ENCODE results near the gene MAP3K8.
A peak's percentile ranks its signal among the peaks of the same experiment; 100 is the strongest.
"Not testable (repeated sequence)": the region's sequence is repeated elsewhere in the genome, so short reads cannot be mapped to it uniquely, and the experiment has no call there.

MAP3K8 gene

DNA sequence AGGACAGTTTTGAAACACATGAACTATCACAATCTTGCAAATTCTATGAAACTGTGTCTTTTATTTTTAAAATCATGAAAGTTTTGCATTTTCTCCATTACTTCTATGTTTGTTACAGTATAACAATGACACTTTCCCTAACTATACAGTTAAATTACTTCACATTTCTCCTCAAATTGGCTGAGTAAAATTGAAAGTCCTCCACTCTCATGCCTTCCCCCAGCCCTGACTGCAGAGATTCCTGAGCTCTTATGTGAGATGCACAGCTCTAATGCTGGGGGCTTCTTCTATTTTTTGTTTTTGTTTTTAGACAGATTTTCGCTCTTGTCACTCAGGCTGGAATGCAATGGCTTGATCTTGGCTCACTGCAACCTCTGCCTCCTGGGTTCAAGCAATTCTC is 22.7 kb upstream of the MAP3K8 start:
- Mint-ChIP-seq H3K36me3 (ENCODE audit: low read depth) (no peaks in the 10 kb centered on the region), H3K27ac (no peak overlapping the region)

GRCh38 chr10:30412901-30413300 is 21.1 kb upstream of the MAP3K8 start:
- Mint-ChIP-seq H3K4me1 (ENCODE audit: low read depth) (peaks cover 19% of the 10 kb centered on the region), H3K4me3 (no peak overlapping the region), H3K9me3 (no peaks in the 10 kb centered on the region), H3K36me3 (ENCODE audit: low read depth) (no peaks in the 10 kb centered on the region), H3K27me3 (ENCODE audit: low read depth) (peaks cover 3% of the 10 kb centered on the region), H3K27ac (no peak overlapping the region)
- DNase-seq (ENCODE audit: low spot score) = no peak

More for the DNA sequence above, 22.7 kb upstream of the MAP3K8 start:
- Mint-ChIP-seq H3K27me3 (ENCODE audit: low read depth) (peaks cover 12% of the 10 kb centered on the region), H3K4me1 (ENCODE audit: low read depth) (peaks cover 13% of the 10 kb centered on the region), H3K4me3 (no peak overlapping the region), H3K9me3 (no peaks in the 10 kb centered on the region)
- DNase-seq (ENCODE audit: low spot score) = no peak

DNA sequence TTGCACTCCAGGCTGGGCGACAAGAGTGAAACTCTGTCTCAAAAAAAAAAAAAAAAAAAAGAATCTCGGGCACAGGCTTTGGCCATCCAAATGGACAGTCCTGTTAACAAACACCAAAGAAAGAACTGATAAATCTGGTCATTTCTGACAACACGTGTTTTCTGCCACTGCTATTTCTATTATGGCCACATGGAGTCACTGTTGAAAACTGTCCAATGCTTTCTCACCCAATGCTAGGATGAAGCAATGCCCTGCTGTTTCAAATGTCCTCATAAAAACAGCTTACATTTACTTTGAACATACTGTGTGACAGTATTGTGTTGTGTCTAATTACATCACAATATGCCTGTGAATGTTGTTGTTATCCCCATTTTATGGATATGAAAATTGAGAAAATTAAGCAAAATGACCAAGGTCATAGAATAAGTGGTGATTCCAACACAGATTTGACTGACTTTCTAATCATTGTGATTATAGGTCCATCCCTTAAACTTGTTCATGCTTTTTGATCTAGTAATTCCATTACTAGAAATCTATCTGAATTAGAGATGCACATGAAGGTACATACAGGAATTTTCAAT is 19.9 kb upstream of the MAP3K8 start:
- peaks cover 29% of the 10 kb centered on the region for H3K4me1 Mint-ChIP-seq (ENCODE audit: low read depth)
- H3K36me3 Mint-ChIP-seq (ENCODE audit: low read depth) = no peaks in the 10 kb centered on the region
- no peaks in the 10 kb centered on the region for H3K9me3 Mint-ChIP-seq
- H3K27me3 Mint-ChIP-seq (ENCODE audit: low read depth) = peaks cover 3% of the 10 kb centered on the region
- DNase-seq (ENCODE audit: low spot score) = no peak
- no peak overlapping the region for H3K4me3 Mint-ChIP-seq
- no peak overlapping the region for H3K27ac Mint-ChIP-seq

DNA sequence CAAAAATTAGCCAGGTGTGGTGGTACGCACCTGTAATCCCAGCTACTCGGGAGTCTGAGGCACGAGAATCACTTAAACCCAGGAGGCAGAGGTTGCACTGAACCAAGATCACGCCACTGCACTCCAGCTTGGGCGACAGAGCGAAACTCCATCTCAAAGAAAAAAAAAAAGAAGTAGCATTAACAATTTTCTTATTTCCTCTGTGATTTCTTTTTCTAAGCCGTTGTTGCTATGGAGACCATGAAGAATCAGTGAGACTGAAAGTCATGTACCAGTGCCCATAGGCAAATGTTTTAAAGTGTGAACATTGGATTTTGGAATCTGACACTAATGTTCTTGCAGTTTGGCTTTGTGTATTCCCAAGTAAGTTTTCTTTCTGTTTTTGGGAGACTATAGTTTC is 18.4 kb upstream of the MAP3K8 start:
- Mint-ChIP-seq H3K36me3 (ENCODE audit: low read depth) (no peaks in the 10 kb centered on the region), H3K4me3 (no peak overlapping the region), H3K27ac (no peak overlapping the region), H3K27me3 (ENCODE audit: low read depth) (peaks cover 6% of the 10 kb centered on the region), H3K9me3 (no peaks in the 10 kb centered on the region), H3K4me1 (ENCODE audit: low read depth) (peaks cover 41% of the 10 kb centered on the region)
- DNase-seq (ENCODE audit: low spot score) = no peak

DNA sequence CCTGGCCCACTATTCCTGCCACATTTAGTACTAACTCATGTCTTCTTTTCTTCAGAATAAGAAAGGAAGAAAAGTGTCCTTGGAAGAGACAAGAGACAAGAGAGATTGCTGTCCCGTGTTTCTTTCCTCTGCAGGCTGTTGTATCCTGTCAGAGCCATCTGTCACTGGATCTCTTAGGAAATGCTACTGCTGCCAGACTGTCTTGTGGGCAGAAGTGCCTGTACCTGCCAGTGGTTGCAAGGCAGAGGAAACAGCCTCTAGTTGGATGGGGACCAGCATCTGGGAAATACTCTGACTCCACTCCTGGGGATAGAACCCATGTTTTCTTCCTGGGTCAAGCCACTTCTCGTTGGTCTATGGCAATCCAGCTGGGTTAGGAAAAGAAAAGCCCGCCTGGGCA is 16.7 kb upstream of the MAP3K8 start:
- DNase-seq (ENCODE audit: low spot score) = no peak
- peaks cover 40% of the 10 kb centered on the region for H3K4me1 Mint-ChIP-seq (ENCODE audit: low read depth)
- no peak overlapping the region for H3K4me3 Mint-ChIP-seq
- peaks cover 6% of the 10 kb centered on the region for H3K27me3 Mint-ChIP-seq (ENCODE audit: low read depth)
- H3K27ac Mint-ChIP-seq = no peak overlapping the region
- no peaks in the 10 kb centered on the region for H3K36me3 Mint-ChIP-seq (ENCODE audit: low read depth)
- H3K9me3 Mint-ChIP-seq = no peaks in the 10 kb centered on the region

GRCh38 chr10:30420266-30420665 is 13.7 kb upstream of the MAP3K8 start:
- H3K36me3 Mint-ChIP-seq (ENCODE audit: low read depth) = no peaks in the 10 kb centered on the region
- no peak for DNase-seq (ENCODE audit: low spot score)
- H3K27me3 Mint-ChIP-seq (ENCODE audit: low read depth) = peaks cover 6% of the 10 kb centered on the region
- H3K9me3 Mint-ChIP-seq = no peaks in the 10 kb centered on the region
- H3K4me1 Mint-ChIP-seq (ENCODE audit: low read depth) = peaks cover 45% of the 10 kb centered on the region
- H3K27ac Mint-ChIP-seq = no peak overlapping the region
- H3K4me3 Mint-ChIP-seq = no peak overlapping the region

DNA sequence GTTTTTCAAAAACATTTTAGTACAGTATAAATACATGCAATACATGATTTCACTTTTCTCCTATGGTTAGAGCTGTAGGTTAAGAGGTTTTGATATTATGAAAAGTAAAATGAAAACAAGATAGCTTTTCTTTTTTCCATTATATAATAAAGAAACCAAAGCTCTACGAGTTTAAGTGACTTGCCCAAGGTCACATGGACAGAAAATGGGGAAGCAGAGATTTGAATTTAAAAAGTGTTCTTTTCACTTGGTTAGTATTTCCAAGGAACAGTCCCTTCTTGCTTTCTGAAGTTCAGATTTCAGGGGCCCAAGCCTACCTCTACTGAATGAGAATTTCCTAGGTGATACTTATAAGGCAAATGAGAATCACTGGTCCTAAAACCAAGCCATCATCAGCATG is 13.2 kb upstream of the MAP3K8 start:
- Mint-ChIP-seq H3K36me3 (ENCODE audit: low read depth) (no peaks in the 10 kb centered on the region), H3K27me3 (ENCODE audit: low read depth) (peaks cover 6% of the 10 kb centered on the region), H3K4me1 (ENCODE audit: low read depth) (peaks cover 44% of the 10 kb centered on the region), H3K27ac (no peak overlapping the region), H3K9me3 (no peaks in the 10 kb centered on the region), H3K4me3 (no peak overlapping the region)
- no peak for DNase-seq (ENCODE audit: low spot score)

DNA sequence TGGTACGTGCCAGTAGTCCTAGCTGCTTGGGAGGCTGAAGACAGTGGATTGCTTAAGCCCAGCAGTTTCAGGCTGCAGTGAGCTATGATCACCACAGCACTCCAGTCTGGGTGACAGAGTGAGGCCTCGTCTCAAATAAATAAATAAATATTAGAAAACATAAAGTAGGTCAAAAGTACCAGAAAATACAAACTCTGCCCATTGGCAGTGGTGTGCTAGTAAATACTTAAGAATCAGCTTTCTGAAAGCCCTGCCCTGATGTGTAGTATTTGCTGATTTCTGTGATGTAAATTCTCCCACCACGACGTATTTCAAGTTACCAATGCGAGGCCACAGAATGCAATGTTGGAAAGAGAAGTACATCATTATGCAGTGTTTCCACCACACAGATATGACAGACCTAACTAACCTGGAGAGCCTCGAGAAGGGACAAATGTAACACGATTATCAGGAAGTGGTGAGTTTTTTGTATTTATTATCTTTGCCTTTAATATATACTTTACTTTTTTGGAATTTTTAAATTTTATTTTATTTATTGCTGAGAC is 11.8 kb upstream of the MAP3K8 start:
- Mint-ChIP-seq H3K9me3 (no peaks in the 10 kb centered on the region), H3K27ac (no peak overlapping the region), H3K36me3 (ENCODE audit: low read depth) (no peaks in the 10 kb centered on the region), H3K4me1 (ENCODE audit: low read depth) (peaks cover 44% of the 10 kb centered on the region), H3K4me3 (no peak overlapping the region), H3K27me3 (ENCODE audit: low read depth) (peaks cover 3% of the 10 kb centered on the region)
- no peak for DNase-seq (ENCODE audit: low spot score)

DNA sequence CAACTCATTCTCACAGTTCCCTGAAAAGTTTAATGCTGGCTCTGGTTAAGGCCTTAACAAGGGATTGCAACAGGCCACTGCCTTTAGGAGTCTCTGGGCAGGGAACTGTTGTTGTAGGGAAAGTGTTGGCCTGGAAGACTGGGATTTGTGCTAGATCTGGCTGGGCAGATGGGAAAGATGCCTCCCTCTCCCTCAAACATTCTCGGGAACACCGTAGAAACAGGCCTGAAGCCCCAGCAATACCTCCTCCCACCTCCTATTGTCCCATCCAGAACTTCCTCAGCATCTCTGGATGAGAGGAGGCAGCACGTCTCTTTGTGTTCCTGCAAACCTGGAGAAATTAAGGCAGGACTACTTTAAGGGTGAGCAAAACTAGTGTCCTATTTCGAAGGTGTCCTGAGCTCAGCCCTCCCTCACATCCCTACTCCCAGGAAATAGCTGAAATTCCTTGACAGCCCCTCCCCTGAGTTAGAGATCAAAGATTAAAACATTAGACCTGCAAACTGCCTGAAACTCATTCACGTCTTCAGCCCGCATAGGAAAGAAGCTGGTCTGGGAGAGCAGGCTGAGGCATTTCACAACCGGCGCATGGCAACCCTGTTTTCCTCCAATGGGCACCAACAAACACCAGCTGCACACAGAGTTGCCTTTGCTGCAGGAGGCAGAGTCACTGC is 10.9 kb upstream of the MAP3K8 start:
- H3K27me3 Mint-ChIP-seq (ENCODE audit: low read depth) = peaks cover 3% of the 10 kb centered on the region
- H3K9me3 Mint-ChIP-seq = no peaks in the 10 kb centered on the region
- DNase-seq (ENCODE audit: low spot score) = no peak
- H3K4me1 Mint-ChIP-seq (ENCODE audit: low read depth) = peaks cover 45% of the 10 kb centered on the region
- no peak overlapping the region for H3K4me3 Mint-ChIP-seq
- H3K27ac Mint-ChIP-seq = no peak overlapping the region
- H3K36me3 Mint-ChIP-seq (ENCODE audit: low read depth) = no peaks in the 10 kb centered on the region

- H3K36me3 Mint-ChIP-seq (ENCODE audit: low read depth); DNase-seq (ENCODE audit: low spot score); H3K4me3 Mint-ChIP-seq; H3K9me3 Mint-ChIP-seq; H3K27me3 Mint-ChIP-seq (ENCODE audit: low read depth); H3K27ac Mint-ChIP-seq: not testable (repeated sequence)
- peaks cover 44% of the 10 kb centered on the region for H3K4me1 Mint-ChIP-seq (ENCODE audit: low read depth)
Observed at GRCh38 chr10:30423655-30424275, 10.2 kb upstream of the MAP3K8 start.

GRCh38 chr10:30425336-30426075 is 8.5 kb upstream of the MAP3K8 start:
- Mint-ChIP-seq H3K27ac (no peak overlapping the region), H3K27me3 (ENCODE audit: low read depth) (no peaks in the 10 kb centered on the region), H3K36me3 (ENCODE audit: low read depth) (no peaks in the 10 kb centered on the region), H3K4me1 (ENCODE audit: low read depth) (peaks cover 31% of the 10 kb centered on the region), H3K4me3 (no peak overlapping the region), H3K9me3 (no peaks in the 10 kb centered on the region)
- DNase-seq (ENCODE audit: low spot score) = no peak

- Mint-ChIP-seq H3K4me1 (ENCODE audit: low read depth) (peaks cover 50% of the 10 kb centered on the region), H3K36me3 (ENCODE audit: low read depth) (peaks cover 3% of the 10 kb centered on the region), H3K27me3 (ENCODE audit: low read depth) (peaks cover 15% of the 10 kb centered on the region), H3K9me3 (no peaks in the 10 kb centered on the region), H3K4me3 (peak overlapping the region; percentile 58), H3K27ac (no peak overlapping the region)
- DNase-seq (ENCODE audit: low spot score) = no peak
Observed at GRCh38 chr10:30430544-30431298, 3.3 kb upstream of the MAP3K8 start.

- peak overlapping the region; percentile 1 for H3K27ac Mint-ChIP-seq
- peak overlapping the region; percentile 58 for H3K4me3 Mint-ChIP-seq
- no peak for DNase-seq (ENCODE audit: low spot score)
- H3K36me3 Mint-ChIP-seq (ENCODE audit: low read depth) = peaks cover 3% of the 10 kb centered on the region
- H3K9me3 Mint-ChIP-seq = no peaks in the 10 kb centered on the region
- H3K4me1 Mint-ChIP-seq (ENCODE audit: low read depth) = peaks cover 57% of the 10 kb centered on the region
- peaks cover 15% of the 10 kb centered on the region for H3K27me3 Mint-ChIP-seq (ENCODE audit: low read depth)
Observed at GRCh38 chr10:30431435-30431911, 2.5 kb upstream of the MAP3K8 start.

Measured in T-helper 2 cell treated with Interferon-gamma antibody and Interleukin-4, amounts not matched to agents 5 μg/mL and 100 μg/mL, for 36 hours (primary cell).